AG20443 (cell line): ENCODE measurements around the gene RPGR.

Source experiments
- DNase-seq: peaks from one replicate; pipeline ENCODE4 v3.0.0; 2012; ENCODE audit warnings: low spot score, mixed read lengths

Gene RPGR

DNA sequence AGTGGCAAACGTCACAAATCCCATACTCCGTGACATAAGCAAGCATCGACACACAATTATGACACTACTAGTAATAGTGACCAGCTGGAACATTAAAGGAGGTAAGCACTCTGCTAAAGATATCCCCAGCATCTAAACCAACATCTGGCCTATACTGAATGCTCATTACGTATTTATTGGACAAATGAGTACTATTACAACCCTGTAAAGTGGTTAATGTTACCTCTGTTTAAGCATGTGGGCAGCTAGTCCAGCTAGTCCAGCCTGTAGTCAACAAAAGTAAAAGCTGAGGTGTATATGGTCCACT, 419 bp upstream of the RPGR start:
- no peak for DNase-seq

GRCh38 chrX:38326086-38326485, 1.2 kb downstream of the RPGR start:
- DNase-seq, result no peak

DNA sequence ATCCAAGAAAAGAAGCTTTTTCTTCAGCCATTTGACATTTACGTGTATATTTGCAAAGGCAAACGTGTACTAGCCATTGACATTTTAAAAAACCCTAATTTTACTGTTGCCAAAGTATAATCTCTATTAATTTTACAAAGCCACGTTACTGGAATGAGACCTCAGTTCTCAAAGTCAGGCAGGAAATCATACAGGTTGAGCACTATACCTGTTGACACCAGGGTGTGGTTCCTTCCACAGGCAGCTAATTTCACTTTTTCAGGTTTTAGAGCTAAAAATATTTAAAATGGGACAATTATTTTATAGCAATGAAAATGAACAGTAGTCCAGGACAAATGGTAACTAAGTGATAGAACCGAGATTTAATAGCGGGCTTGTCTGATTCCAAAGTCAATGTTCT, 6.5 kb downstream of the RPGR start:
- DNase-seq, result no peak

GRCh38 chrX:38318606-38319005, 8.7 kb downstream of the RPGR start:
- DNase-seq, result no peak

GRCh38 chrX:38318196-38318595, 9.1 kb downstream of the RPGR start:
- DNase-seq, result no peak

DNA sequence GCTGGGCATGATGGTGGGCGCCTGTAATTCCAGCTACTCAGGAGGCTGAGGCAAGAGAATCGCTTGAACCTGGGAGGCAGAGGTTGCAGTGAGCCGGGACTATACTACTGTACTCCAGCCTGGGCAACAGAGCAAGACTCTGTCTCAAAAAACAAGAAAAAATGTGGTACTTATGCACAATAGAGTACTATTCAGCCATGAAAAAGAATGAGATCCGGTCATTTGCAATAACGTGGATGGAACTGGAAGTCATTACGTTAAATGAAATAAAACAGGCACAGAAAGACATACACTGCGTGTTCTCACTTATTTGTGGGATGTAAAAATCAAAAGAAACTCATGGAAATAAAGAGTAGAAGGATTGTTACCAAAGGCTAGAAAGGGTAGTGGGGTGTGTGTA, 12.1 kb downstream of the RPGR start:
- no peak for DNase-seq

GRCh38 chrX:38313190-38313589, 14.1 kb downstream of the RPGR start:
- peak; percentile 5 for DNase-seq

DNA sequence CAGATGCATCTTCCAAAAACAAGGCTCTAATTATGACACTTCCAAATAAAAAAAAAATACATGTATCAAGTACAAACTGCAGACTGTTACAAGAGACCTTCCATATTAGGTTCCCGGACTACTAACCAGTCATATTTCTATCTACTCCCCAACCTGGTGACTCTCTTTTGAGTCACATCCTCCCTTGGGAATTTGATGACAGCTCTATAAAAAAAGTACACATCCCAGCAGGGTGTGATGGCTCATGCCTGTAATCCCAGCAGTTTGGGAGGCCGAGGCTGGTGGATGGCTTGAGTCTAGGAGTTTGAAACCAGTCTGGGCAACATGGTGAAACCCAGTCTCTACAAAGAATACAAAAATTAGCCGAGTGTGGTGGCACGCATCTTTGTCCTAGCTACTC, 14.9 kb downstream of the RPGR start:
- DNase-seq, result peak; percentile 42

GRCh38 chrX:38311743-38312142, 15.6 kb downstream of the RPGR start:
- DNase-seq, result no peak

DNA sequence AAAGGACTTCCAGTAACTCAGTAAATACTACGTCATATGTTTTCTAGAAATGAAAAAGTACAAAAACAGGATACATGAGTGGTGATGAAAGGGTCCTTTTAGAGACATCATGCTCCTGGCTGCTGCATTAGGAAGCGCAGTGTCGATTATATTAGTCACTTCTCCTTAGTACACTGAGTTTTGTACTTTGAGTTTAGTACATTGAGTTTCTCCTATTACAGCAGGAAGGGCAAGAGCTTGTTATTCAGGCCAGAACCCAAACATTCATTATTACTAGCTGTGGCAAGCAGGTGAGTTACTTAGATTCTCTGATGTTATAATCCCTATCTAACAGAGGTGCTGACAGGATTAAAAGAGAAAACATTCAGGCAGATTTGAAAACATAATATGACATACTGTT, 21.3 kb downstream of the RPGR start:
- DNase-seq, result no peak

- no peak for DNase-seq
Observed at GRCh38 chrX:38304010-38304409, 23.3 kb downstream of the RPGR start.

DNA sequence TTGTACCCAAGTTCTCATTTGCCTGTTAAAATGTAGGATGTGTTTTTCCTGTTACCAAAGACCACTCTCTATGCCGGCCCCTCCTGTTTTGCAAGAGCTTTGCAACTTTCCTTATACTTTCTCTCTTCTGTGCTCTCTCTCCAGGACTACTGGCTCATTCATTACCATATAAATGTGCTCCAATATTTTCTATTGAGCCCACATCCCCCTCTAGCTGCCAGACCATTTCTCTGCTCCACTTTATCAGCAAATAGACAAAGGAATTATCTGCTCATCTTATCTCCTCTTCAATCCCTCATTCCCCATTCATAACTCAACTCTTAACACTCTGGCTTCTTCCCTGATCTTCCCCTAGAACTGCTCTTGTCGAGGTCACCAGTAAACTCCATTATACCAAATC, 33.6 kb downstream of the RPGR start:
- no peak for DNase-seq

GRCh38 chrX:38287674-38288073, 39.6 kb downstream of the RPGR start:
- DNase-seq, result no peak

DNA sequence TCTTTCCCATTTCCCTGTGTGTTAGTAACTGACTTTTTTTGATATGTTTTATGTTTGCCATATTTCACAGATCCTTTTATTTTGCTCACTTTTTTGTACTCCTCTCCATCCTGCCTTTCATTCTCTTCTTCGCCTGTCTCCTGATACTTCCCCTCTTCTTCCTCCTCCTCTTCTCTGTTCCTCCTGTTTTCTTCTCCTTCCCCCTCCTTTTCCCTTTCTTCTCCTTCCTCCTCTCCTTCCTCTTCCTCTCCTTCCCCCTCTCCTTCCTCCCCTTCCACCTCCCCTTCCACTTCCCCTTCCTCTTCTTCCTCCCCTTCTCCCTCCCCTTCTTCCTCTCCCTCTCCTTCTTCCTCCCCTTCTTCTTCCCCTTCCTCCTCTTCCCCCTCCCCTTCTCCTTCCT, 41.7 kb downstream of the RPGR start:
- DNase-seq, result no peak

DNA sequence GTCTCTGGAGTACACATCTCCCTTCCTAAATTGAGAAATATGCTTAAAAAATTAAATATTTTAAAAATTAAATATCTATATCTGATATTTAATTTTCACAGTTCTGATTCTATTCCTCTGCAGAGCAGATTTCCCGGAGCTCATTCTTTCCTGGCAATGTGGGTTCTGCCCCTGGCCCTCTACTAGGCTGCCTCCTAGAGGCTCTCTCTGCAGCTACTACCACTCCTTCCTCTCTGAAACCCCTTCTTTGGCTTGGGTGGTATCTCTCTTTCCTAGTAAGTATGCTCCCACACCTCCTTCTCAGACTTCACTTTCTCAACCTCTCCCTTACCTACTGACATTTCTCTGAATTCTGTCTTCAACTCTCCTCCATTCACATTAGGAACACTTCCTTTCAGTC, 45.3 kb downstream of the RPGR start:
- DNase-seq, result peak; percentile 19

- no peak for DNase-seq
Observed at GRCh38 chrX:38279188-38279587, 48.1 kb downstream of the RPGR start.

DNA sequence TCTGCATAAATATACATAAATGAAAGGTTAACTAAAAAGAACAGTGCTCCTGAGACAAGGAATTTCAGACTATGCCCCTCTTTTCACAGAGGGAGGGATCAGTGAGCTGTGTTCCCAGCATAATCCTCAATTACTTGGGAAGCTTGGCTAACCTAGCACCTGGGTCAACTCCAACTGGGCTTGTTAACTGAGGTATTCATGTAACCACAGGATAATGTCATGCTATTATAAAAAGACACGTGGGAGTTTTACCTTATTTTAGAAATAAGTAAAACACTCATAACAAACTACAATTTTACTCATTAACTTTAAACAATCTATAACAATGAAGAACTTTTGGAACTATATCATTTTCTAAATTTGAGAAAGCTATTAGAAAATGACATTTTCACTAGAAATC, 48.6 kb downstream of the RPGR start:
- DNase-seq, result no peak

DNA sequence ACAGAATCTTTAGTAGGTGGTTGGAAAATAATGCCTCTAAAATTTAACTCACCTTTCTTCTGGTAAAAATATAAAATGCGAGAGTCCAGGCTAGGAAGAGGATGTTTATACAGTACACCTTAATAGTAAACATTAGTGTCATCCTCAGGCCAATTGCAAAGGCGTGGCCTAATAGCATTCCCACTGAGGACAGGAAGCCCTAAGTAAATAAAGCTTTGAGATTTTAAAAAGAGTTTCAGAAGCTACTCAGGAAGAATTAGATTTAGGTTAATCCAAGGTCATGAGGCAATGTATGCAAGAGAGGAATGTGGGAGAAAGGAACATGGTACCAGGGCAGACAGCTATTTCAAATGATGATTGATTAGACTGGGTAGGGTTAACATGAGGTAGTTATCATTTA, 49.5 kb downstream of the RPGR start:
- DNase-seq, result no peak

DNA sequence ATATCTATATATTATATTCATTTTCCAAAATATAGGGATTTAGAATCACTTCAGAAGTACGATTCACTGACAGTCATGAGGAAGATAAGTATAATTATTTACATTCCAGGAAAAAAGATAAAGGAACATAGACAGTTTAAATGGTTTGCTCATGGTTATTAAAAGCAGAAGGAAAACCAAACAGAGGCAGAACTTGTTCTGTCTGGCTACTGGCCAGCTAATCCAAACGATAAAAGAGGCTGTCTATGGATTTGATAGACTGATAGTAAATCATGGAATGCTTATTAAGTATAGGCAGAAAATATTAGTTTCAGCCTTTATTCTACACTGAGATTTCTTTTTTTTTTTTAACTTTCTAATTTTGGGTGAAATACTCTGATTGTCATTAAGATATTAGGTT, 50.2 kb downstream of the RPGR start:
- no peak for DNase-seq

DNA sequence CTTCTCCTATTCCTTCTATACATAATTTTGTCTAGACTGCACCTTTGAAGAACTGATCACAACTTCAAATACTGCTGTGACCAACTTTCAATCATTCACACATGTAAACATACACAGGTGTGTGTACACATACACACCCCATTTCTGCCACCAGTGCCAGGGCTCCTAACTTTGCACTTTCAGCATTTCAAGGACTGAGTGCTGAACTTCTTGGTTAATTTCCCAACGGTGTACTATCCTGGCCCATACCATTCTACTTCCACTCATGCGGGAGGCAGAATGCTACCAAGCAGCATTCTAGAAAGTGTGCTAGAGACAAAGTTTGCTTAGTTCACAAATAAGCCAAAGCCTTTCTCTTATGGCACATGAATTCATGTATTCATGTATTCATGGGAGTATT, 51.2 kb downstream of the RPGR start:
- no peak for DNase-seq

GRCh38 chrX:38275615-38276014, 51.7 kb downstream of the RPGR start:
- DNase-seq, result peak; percentile 48

DNA sequence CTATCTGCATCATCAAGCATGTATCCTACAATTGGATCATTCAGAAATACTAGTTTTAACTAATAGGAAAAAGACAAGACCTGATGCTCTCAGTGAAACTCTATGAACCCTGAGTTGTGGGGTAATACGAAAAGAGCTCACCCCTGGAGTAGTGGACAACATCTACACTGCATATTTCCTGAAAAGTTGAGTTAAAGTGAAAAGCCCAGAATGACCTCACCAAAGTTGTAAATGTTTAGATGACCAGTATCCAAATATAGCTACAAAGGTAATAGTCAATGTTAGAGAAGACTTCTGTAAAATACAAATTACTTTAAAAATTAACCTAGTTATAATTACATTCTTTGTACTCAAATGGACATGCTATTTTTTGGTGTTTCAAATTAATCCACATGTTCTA, 53.9 kb downstream of the RPGR start:
- DNase-seq, result no peak

- no peak for DNase-seq
Observed at GRCh38 chrX:38271154-38271716, 56.1 kb downstream of the RPGR start.

DNA sequence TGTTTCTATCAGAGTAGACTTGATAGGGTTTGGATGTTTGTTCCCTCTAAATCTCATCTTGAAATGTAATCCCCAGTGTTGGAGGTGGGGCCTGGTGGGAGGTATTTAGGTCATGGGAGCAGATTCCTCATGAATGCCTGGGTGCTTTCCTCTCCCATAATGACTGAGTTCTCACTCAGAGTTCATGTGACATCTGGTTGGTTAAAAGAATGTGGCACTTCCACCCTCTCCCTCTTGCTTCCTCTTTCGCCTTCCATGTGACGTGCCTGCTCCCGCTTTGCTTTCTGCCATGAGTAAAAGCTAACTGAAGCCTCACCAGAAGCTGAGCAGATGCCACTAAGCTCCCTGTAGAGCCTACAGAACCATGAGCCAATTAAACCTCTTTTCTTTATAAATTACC, 59.3 kb downstream of the RPGR start:
- DNase-seq, result no peak
